GM15510 (cell line): ENCODE measurements around the gene ADAM10.

Experiments used
- POLR2A ChIP-seq: IDR thresholded peaks from 3 replicates; pipeline ENCODE4 v1.6.1; 2011; ENCODE audit warnings: borderline replicate concordance; ENCODE audit not compliant: insufficient read length; ENCODE audit errors: extremely low read depth

Gene ADAM10

DNA sequence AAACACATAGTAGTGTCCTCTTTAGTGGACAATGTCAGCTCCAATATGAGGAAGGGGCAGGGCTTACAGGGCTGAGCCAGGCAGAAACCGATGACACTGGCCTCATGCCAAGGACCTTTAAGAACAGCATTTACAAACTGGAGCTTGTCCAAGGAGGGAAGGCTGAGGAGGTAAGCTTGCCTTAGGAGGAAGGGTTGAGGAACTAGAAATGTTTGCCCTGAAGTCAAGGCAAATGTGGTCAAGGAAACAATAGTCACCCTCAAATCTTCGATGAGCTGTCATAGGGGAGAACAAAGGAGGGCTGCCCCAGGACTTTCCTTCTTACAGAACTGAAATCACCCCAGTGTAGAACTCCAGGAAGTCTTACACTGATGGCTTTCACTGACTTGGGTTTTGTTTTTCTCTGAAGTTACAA lies 181.3 kb downstream of the ADAM10 start:
- TF ChIP-seq POLR2A: no peak

DNA sequence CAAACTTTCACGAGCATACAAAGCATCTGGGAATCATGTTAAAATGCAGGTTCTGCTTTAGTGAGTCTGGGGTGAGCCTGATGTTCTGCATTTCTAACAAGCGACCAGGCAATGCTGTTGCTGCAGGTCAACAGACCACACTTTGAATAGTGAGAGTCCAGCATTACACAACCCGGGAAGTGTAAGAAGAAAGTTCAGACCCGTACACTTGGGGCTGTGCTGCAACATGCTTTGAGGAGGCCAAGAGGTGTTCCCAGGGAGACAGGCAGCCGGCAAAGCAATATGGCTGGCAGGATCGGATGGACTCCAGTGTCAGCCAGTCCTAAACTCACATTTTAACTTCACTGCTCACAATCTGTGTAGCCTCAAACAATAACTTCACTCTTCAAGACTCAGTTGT lies 183.5 kb downstream of the ADAM10 start:
- TF ChIP-seq POLR2A: no peak

DNA sequence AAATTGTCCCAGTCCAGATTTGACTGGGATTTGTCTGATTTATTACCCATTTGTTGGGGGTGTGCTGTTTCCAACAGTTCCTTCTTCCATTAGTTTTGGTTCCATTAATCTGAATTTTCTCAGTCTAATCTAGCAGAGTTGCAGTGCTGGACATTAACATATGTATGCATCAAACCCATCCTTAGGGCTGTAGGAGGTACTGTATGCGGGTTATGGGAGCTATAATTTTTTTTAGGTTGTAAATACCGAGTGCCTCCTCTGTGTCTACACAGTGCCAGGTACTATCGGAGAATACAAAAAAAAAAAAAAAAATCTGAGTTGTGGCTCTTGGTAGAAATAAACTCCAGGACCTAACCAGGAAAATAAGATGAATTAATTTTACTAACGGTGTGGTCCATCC lies 183.9 kb downstream of the ADAM10 start:
- no peak for TF ChIP-seq POLR2A

DNA sequence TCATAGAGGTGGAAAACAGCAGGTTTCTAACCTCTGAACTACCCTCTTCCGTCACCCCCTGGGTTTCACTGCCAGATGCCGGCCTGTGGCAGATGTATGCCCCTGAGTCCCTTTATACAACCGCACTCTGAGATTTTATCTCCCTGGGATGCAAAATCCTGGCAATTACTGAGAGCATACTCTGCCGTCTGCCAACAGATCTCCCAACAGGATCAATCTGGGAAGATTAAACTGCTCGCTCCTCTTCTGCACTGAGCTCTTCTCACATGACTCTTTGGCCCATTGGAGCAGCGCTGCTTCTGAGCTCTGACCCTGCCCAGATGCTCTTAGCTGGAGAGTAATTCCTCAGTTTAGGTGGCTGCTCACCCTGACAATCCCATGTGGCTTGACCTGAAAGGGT lies 184.5 kb downstream of the ADAM10 start:
- no peak for TF ChIP-seq POLR2A

DNA sequence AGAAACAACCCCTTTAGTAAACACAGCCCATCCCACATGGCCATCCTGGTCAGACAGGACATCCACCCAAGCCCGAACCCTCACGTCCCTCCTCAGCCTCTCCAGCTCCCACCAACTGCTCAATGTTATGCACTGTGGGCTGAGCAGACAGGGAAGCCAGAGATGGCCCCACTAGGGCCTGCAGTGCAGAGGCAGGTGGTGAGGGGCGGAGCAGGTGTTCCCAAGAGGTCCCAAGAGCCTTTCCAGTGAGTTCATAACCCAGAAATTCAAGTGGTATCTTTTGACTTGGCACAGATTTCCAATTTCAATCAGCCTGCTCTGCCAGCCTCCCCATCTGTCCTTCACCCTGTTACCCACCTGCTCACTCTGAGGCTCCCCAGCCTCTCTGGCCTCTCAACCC lies 187.4 kb downstream of the ADAM10 start:
- TF ChIP-seq POLR2A: no peak

DNA sequence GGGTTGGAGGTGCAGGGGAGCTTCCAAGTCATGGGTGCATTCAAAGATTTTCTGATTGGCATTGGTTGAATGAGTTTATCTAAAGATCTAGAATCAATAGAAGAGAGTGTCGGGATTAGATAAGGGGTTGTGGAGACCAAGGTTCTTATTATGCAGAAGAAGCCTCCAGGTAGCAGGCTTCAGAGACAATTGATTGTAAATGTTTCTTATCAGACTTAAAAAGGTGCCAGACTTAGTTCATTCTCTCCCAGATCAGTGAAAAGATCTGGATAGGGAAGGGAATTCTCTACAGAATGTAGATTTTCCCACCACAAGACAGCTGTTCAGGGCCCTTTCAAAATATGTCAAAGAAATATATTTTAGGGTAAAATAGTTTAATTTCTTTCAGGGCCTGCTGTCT lies 188.2 kb downstream of the ADAM10 start:
- no peak for TF ChIP-seq POLR2A

DNA sequence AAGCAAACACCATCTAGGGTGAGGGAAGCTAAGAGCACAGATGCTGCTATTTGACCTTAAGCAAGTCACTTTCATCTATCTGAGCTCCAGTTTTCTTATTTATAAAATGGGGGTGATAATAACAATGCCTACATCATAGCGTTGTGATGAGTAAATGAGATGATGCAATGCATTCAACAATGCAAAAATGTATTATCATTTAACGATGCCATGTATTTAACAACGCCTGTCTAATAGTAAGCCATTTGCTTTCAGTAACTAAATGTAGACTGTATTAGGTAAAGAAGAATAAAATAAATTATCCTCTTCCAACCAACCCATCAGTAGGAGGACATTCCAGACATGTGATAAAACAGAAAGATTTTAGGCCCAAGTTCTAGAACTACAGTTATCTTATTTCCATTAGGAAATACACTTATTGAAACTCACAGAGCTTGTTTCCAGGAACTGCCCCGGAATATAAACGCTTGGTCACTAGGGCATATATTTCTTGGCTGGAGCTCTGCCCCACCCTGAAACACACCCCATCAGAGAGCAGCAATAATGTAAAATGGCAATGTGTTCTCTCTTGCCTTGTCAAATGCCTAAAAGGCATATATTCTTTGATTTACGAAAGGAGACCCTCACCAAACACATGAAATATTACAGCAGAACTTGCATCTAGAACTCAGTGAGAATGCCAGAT lies 189.5 kb downstream of the ADAM10 start:
- no peak for TF ChIP-seq POLR2A

DNA sequence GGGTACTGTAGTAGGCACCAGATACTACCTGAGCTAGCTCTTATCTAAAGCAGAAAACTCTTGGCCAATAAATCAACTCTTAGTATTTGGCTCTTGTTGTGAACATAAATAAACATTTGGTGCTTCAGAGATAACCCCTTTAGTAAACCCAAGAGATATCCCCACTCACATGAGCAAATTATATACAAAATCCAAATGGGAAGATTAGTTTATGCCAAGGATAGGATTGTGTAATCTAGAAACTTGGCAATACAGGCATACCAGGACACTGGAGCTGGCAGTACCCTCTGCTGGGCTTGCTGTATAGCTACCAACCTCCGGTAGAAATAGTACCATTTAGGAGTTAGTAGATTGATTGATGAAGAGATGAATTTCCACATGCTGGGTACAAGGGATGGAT lies 190.7 kb downstream of the ADAM10 start:
- no peak for TF ChIP-seq POLR2A

DNA sequence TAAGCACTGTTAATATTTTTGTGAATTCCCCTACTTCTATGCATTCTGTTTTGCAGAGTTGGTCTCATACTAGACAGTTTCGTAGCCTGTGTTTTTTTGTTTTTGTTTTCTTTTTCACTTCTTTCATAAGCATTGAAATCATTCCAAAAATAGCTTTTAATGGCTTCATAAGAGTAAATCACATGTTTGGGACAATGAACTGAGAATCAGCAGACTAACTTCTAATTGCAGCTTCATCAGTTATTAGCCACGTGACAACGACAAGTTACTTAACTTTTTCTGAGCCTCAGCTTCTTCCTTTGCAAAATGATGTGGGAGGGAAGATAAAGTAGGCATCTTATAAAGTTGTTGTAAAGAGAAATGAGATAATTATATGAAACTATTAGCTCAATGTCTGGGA lies 193.0 kb downstream of the ADAM10 start:
- no peak for TF ChIP-seq POLR2A

DNA sequence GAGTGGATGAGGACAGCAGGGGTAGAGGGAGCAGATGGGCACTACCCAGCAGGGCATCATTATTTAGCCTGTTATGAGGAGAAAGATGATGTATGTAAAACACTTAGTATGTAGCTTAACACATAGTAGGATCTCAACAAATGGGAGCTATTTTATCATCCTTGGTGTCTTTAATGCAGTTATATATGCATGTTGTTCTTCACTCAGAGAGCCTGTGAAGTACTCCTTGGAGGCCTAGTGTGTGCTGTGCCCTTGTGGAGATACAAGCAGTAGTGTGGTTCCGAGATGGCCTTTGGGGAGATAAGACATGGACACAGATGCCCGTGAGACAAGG lies 193.5 kb downstream of the ADAM10 start:
- no peak for TF ChIP-seq POLR2A

DNA sequence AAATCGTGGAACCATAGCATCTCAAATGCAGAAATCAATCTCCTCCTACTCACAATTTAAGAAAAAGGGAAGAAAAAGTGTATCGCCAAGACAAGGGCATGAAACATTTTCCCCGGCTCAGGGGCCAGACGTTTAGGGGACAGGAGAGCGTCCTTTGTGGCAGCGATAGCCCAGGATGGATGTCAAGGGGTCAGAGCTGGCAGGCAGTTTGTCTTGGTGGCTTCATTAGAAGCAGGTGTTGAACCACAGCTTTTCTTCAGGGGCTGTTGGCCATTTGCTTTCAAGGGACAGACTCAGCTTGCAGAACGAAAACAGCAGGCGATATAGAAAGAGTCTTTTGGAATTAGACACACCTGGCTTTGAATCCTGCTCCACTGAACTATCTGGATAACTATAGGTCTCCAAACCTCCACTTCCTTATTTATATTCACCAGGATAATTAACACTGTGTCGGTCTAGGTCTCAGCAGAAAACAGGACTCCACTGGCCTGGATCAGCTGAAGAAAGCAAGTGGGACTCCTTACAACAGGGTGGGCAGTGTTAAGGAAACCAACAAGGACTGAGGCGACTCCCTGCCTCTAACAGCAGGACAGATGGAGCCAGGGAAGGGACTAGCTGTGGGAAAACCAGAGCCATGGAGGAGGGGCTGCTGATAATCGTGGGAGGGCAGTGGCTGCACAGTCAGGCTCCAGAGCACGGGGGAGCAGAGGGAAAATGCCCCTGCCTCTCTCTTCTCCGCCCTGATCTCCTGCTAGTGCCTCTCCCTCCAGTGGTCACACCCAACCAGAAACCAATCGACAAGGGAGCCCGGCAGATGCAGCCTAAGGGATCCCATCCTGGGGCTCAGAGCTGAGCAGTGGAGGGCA lies 194.1 kb downstream of the ADAM10 start:
- no peak for TF ChIP-seq POLR2A

DNA sequence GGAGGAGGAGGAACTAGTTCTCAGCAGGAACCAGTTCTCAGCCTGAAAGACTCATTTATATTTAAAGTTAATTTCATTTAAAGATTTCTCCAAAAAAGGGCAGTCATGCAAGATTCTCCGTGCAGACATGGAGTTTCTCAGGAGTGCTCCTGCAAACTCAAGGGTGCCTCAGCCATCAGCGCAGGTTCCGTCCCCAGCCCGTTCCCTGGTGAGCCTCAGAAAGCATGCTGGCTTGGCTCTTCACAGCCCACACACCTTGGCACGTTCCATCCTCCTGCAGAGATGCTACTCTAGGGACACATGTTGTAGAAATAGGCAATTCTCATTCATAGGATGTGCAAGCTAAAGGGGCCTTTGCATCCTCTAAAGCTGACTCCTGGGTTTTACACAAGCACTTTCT lies 194.7 kb downstream of the ADAM10 start:
- no peak for TF ChIP-seq POLR2A

DNA sequence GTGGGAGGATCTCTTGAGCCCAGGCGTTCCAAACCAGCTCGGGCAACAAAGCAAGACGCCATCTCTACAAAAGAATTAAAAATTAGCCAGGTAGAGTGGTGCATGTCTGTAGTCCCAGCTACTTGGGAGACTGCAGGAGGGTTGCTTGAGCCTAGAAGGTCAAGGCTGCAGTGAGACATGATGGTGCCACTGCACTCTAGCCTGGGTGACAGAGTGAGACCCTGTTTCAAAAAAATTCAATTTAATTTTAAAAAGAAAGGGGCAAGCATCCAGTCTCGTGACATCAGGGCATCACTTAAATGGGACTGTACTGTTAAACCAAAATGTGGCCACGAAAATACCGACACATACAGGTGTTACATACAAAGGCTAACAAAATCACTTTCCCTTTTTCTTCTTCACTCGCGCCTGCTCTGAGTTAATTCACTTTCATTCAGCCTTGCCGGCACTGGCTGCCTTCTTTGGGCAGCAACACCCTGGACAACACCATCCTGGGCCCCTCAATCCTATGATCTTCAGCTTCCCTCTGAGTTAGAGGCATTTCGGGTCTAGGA lies 196.1 kb downstream of the ADAM10 start:
- TF ChIP-seq POLR2A: no peak

DNA sequence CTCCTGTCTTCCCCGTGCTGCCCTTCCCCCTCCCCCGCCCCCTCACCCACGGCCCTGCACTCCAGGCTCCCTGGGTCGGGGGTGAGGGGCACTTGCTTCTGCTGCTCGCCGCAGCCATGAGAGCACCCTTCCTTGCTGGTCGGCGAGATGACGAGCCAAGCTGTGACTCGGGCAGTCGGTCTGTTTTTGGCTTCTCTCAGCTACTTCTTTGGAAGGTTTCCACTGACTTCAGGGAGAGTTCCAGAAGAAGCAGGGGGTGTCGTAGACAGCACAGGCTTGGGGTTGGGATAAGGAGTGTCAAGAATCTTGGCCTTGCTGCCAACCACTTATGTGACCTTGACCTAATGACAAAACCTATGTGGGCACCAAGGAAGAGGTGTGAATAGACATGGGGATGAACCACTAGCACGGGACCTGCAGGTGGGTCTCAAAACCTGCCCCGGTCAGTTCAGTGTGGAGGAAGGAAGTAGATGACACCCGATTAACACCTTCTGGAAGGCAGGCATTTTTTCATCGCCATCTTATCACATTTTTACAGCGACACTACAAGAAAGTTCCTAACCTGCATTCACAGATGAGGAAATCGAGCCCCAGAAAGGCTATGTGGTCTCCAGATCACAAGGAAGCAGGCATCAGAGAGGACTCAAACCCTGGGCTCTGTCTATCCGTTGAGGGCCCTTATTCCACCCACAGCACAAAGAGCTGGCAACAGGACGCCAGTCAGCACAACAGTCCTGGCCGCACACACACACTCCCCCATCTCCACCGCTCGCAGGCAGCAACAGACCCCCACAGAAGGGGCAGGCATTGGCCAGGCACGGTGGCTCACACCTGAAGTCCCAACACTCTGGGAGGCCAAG lies 196.8 kb downstream of the ADAM10 start:
- TF ChIP-seq POLR2A: no peak
